HG02571 (cell line): ENCODE results near the gene MAP3K5.
A peak's percentile ranks its signal among the peaks of the same experiment; 100 is the strongest.
"Not testable (repeated sequence)": the region's sequence is repeated elsewhere in the genome, so short reads cannot be mapped to it uniquely, and the experiment has no call there.

Experiments used
- ATAC-seq: cut with Tn5 transposase; IDR thresholded peaks from one replicate; pipeline ENCODE4 v1.9.1; 2021; ENCODE audit warnings: mild to moderate bottlenecking, moderate library complexity; ENCODE audit not compliant: unreplicated experiment

MAP3K5 gene

DNA sequence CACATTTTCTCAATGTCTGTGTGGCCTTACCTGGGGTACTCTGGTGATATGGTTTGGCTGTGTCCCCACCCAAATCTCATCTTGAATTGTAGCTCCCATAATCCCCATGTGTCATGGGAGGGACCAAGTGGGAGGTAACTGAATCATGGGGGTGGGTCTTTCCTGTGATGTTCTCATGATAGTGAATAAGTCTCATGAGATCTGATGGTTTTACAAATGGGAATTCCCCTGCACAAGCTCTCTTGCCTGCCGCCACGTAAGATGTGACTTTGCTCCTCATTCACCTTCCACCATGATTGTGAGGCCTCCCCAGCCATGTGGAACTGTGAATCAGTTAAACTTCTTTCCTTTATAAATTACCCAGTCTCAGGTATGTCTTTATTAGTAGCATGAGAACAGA is 201.4 kb downstream of the MAP3K5 start:
- ATAC-seq = not testable (repeated sequence)

DNA sequence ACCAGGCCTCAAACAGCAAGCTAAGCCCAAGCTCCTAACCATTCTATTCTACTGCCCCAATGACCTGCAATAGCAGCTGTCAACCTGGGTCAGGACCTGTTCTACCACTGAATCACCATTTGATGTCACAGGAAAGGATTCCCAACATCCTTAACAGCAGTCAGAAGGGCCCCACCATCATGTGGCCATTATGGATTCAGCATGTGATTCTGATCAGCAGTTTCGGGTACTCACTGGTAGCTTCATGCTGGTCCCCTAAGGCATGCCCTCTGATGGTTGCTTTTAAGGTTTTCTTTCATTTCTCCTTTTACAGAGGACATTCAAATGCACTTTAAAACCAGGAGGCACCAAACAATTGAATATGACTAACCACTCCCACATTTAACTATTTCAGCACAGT is 204.8 kb downstream of the MAP3K5 start:
- ATAC-seq = no peak

DNA sequence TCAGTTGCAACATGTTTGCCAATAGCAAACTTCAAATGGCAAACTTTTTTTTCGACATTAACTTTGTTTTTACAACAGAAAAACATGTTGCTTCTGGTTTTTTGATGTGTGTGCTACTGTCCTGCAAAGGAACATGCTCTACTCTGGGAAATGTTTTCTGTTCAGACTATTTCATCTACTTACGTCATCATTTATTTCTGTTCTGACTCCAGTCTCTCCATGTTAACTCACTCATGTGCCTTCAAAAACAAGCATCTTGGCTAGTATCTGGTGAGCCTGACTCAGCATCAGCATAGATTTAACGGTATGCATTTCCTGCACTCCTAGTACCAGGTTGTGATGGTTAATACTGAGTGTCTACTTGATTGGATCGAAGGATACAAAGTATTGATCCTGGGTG is 206.0 kb downstream of the MAP3K5 start:
- no peak for ATAC-seq

DNA sequence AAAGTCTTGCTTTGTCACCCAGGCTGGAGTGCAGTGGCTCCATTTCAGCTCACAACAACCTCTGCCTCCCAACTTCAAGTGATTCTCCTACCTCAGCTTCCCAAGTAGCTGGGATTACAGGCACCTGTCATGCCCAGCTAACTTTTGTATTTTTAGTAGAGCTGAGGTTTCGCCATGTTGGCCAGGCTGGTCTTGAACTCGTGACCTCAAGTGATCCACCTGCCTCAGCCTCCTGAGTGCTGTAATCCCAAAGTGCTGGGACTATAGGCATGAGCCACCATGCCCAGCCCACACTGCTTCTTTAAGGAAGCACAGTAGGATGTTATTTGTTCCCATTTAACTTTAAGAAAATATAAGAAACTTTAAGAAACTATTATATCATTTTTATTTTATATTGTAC is 206.8 kb downstream of the MAP3K5 start:
- ATAC-seq = not testable (repeated sequence)

DNA sequence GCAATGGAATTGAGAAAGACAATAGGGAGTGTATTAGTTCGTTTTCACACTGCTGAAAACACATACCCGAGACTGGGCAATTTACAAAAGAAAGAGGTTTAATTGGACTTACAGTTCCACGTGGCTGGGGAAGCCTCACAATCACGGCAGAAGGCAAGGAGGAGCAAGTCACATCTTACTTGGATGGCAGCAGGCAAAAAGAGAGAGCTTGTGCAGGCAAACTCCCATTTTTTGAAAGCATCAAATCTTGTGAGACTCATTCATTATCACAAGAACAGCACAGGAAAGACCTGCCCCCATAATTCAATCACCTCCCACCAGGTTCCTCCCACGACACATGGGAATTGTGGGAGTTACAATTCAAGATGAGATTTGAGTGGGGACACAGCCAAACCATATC is 208.0 kb downstream of the MAP3K5 start:
- ATAC-seq = not testable (repeated sequence)

DNA sequence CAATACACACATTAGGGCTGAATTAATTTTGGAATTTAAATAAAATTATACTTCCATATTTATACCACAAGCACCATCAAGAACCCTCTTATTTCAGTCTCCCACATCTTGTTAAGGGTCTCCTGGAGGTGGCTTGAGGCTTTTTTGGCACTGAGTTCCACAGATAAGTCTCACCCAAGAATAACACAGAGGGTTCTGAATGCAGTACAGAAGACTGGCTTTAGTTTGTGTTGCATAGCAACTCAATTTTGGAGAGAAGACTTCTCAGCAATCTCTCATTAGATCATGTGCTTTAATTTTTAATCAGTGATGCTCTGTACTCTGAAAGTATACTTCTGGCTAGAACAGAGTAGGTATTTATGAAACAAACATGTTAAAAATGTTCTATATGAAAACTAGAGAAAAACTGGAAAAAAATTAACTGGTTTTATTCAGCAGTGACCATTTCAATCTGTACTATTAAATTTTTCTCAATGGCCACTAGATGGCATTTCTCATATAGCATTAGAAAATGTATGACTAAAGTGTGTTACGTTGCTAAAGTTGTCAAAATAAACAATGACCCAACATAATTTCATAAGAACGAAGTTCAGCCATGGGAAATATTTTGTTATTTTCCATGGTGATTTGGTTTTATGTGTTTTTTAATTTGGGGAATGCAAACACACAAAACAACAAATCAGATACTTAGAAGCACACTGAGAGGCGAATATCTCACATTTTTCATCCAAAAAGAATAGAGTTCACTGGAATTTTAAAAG is 209.4 kb downstream of the MAP3K5 start:
- no peak for ATAC-seq

DNA sequence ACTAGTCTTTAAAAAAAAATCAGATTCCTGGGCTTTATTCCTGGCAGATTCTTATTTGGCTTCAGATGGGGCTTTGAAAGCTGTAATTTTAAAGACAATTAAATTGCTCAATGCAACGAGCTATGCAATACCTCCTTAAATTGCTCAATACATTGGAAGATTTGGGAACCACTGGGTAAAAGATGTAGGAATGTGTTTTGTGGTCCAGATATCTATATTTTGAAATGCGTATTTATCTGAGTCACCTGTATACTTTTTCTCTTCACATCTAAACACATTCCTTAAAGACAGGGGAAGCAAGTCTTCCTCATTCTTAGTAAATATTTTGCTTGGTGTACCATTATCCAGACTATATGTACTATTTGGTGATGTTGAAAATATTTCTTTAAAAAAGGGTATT is 212.5 kb downstream of the MAP3K5 start:
- ATAC-seq = no peak

DNA sequence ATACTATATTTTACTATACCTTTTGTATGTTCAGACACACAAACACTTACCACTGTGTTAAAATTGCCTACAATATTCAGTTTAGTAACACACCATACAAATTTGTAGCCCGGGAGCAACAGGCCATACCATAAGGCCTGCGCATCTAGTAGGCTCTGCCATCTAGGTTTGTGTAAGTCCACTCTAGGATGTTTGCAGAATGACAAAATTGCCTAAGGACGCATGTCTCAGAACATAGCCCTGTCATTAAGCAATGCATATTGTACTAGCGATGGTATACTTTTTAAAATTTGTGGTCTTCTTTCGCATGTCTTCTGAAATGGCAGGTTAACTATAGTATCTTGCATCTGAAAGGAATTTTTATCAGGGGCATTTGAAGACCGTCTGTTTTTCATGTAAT is 215.5 kb downstream of the MAP3K5 start:
- ATAC-seq = no peak

DNA sequence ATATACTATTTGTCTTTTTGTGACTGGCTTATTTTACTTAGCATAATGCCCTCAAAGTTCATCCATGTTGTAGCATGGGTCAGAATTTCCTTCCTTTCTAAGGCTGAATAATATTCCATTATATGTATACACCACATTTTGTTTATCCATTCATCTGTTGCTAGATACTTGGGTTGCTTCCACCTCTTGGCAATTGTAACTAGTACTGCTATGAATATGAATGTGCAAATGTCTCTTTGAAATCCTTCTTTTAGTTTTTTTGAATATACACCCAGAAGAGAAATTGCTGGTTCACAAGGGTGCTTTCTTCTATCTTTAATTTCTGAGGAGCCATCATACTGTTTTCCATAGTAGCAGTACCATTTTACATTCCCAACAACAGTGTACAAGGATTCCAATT is 220.8 kb downstream of the MAP3K5 start:
- ATAC-seq = no peak

DNA sequence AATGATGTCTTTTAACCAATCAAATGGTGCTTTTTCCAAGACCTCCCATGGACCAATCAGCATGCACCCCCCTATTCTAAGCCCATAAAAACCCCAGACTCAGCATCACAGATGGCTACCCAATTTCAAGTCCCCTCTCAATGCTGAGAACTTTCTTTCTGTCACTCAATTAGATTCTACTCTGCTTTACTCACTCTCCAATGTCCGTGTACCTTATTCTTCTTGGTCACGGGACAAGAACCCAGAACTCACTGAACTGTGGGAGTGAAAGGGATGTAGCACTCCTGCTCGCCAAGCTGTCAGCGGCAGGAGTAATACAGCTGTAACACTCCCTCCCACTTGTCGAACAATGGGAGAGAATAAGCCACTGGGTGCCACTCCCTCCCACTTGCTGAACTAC is 221.2 kb downstream of the MAP3K5 start:
- no peak for ATAC-seq

DNA sequence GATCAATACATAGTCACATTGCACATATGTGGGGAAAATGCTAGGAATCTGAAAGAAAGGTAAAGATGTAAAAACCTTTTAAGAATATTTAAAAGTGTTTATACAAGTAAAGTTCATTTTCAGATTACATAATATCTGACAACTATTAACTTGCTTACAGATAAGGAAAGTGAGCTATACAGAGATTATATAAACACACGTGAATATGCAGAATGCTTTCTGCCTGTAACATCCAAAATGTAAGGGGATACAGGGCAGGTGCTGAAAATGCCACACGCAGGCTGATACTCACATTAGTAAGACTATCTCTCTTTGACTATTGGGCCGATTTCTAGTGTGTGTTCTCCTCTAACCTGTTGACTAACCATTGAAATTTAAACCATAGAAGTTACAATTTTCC is 224.1 kb downstream of the MAP3K5 start:
- no peak for ATAC-seq

DNA sequence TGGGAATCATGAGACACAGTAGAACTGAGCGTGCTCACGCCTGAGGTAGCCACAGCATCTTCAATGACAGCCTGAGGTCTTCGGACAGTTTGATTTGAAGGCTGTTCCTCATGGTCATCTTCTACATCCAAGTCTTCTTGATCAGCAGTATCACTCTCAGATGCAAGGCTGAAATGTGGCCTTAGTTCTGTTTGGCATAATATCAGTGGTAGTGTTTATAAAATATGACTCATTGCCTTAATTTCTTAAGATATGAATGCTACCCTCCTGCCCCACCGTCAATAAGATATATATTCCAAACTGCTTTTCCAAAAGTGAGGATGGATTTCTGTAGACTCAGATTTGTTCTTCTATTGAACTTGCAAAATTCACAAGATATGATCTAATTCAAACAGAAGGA is 224.6 kb downstream of the MAP3K5 start:
- ATAC-seq = no peak

DNA sequence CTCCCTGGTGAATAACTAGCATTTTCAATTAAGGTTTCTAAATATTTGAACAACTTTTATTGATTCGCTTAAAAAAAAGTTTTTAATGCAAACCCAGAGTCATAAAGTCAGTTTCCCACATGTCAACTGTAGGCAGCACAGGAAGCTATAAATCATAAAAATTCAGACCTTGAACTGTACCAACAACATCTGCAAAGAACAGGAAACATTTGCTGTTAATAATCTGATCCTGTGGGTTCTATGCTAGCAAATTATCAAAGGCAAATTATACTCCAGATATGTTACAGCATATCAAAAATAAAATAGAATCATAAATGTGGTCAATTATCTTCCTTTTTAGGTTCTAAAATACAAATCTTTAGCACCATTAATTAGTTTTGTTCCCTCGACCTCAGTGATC is 225.4 kb downstream of the MAP3K5 start:
- no peak for ATAC-seq

DNA sequence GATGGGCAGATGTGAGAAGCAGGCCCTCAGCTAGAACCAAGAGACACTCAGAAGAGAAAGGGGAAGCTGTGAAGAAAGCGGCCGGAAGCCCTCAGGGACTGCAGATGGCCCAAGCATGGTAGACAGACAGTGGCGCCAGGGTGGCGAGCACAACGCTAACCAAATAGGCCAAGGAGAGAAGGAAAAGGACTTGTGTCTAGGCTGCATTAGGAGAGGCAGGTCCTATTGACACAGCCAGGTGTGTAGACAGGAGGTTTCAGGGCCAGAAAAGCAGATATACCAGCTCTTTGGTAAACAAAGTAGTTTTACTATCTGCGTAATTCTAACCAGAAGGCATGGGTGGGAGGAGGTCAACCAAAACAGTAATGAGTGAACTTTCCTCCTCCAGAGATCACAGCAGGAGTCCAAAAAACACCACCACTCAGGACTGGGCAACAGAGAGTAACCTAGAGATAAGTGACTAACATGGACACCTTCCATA is 226.2 kb downstream of the MAP3K5 start:
- ATAC-seq = no peak

DNA sequence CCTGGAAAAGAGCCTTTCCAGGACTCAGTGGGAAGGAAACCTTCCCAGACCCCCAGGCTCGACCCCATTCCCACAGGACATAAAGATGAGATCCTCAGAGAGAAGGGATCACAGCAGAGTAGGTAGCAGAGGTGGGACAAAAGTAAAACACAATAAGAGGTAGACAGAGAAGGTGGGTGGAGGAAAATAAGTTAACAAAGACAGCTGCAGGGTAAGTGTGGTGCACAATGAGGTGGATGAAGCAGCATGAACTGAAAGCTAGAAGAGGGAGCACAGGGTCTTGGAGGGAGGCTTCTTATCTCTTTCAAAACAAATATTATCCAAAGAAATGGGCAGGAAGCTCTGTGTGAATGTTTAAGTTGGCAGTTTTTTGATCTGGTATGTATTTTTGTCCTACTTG is 228.1 kb downstream of the MAP3K5 start:
- no peak for ATAC-seq

DNA sequence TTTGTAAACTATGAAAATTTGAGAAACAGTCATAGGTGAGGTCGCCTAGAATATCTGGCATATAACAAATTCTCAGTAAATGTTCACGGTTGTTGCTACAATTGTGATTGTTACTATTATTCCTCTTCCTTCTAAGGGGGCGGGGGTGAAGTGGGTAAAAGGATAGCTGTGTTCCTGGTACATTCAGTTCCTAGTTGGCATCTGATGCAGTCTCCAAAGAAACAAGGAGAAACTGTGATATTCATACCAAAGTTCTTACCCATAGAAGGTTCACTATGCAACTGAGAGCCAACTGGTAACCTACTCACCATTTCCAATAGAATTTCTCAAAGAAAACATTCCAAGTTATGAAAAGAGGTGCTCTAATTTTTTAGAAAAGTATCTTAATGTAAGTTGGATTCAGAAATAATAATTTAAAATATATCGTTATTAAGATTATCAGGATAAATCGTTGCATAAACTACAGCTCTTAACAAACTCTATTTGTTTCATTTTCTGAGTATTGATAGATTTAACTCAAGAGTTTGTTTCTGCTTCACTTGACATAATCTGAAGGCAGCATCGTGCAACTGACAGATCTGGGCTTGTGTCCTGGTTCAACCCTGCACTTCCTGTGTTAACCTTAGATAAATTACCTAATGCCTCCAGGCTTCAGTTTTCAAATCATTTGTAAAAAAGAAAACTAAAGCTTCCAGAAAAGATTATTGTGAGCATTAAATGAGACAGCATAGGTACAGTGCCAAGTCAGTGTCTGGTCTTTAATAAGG is 228.7 kb downstream of the MAP3K5 start:
- no peak for ATAC-seq

DNA sequence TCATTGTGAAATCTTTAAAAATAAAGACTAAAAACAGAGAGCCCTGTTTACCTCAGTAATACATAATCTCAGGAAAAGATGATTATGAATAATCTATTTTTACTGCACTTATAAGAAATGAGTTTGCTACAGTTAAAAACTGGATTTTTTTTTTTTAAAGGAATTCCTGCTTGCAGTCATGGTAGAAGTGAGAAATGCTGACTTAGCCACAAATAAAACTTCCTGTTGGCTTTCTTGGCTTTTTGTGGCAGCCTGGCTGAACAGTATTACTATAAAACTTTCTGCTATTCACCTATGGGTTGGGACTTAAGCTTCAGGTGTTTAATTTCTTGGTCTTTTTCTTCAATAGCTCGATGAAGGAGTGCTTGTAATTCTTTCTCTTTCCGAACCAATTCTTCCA is 230.1 kb downstream of the MAP3K5 start:
- no peak for ATAC-seq

DNA sequence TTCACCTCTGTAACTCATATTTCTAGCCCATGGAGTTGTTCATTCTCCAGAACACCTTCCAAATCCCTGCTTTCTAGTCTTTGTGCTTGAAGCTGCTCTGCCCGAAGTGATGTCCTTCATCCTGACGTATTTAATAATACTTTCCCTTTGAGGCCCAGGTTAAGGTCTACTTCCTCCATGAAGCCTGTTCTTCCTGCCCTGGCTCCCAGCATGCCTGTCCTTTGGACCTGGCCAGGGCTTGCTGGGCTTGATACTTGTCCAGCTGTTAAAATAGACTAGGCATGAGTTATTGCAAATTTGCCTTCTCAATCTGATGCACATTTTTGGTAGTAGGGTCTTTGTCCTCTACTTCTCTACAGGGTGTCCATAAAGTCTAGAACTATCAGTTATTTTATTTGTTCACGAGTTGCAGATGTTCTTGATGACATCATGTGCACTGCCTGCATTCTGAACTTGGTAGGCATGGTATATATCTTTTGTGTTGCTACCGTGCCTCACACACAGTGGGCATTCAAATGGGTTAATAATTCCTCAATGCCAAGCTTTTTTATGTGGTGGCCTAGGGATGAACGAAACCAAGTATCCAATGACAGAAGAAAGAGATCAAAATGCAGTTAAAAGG is 239.0 kb downstream of the MAP3K5 start:
- no peak for ATAC-seq

DNA sequence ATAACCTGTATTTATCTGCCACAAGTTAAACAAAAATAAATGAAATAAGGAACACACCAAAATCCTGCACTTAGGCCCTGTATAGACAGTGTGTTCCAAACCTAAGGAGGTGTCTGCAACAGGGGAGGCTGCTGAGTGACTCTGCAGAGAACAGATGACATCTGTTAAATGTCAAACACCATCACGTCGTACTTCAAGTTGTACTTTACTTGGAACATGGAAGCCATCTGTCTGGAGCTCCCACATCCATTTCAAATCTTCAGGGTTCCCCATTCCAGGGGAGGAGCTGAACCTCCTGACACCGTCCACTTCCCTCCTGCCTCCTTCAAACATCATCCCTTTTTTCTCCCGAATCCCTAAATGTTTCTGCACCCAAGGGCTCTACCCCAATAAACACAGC is 240.2 kb downstream of the MAP3K5 start:
- no peak for ATAC-seq

DNA sequence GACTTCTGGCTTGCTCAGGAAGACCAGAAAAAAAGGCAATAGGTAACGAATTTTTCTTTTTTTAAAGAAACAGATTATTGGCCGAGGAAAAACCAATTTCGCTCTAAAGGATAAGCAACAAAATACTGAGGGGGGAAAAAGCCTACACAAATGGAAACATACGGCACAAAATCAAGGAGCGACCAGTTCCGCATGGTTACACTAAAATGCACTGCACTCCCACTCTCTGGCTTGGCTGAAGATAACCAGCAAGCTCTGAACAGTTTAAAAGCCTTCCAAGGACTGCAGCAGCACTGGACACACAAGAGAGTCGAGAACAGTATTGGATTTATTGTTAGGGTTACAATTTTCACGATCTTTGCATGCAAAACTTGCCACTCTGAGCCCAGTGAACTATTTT is 241.2 kb downstream of the MAP3K5 start:
- no peak for ATAC-seq

DNA sequence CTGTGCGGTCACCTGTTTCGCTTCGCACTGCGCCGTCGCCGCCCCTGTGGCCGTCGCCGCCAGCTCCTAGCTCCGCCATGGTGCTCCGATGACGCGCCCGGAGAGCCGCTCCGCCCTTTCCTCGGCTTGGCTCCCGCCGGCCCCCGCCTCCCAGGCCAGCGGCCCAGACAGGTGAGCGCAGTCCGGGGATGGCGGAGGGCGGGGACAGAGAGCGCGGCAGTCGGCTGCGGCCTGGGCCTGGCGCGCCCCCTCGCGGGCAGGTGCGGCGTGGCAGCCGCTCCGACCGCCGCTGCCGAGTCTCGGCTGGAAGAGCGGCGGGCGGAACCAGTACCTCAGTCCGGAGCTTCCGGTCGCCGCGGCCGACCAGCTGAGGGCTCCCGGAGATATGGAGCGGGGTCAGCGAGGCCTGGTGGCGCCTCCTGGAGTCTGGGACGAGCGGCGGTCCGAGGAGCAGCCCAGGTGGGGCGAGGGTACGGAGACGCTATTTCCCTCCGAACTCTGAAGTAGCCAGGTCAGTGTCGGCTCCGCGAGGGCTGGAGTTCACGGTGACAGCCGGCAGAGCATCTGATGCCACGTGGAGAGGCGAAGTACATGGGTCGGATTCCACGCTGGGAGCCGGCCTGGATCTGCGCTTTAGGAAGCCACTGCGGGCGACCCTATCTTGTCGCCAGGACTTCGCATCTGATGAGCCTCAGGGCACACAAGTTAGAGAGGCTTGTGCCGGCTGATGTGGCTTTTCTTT is 241.8 kb downstream of the MAP3K5 start, which contains the start of gene MAP7:
Gene MAP7, minus strand, starts transcription at position 93 of the 742 bp plus-strand sequence. Its CDS starts 14 bp downstream, at position 79.
- ATAC-seq = peak; percentile 74
